Right atrium auricular region (tissue), 2 donors: Measurements from ENCODE around the gene RNASEH1. TPM values are rescaled to one million over a fixed set of nuclear protein-coding genes. Genes with fewer than 3 reads are reported as not detected.

Experiments
- DNase-seq: peaks from one replicate; pipeline ENCODE4 v3.0.0-alpha.2; 2019; ENCODE audit warnings: low spot score
- H3K27ac ChIP-seq, 2 donors: fragments of 200-600 bp; sonication (generic); 1 replicate in 1 of 2; 2 replicates in 1 of 2; pipeline ENCODE4 v1.5.1; 2016 to 2019
- H3K27me3 ChIP-seq, 2 donors: fragments of 200-600 bp; sonication (generic); one replicate each; pipeline versions ENCODE4 v1.5.1 to v1.6.0; 2017 to 2019
- H3K36me3 ChIP-seq: fragments of 200-600 bp; sonication (generic); one replicate; pipeline ENCODE4 v1.5.1; 2016
- H3K4me1 ChIP-seq, 2 donors: fragments of 200-600 bp; sonication (generic); one replicate each; pipeline versions ENCODE4 v1.5.1 to v1.6.0; 2017 to 2019
- H3K4me3 ChIP-seq, 2 donors: fragments of 200-600 bp; sonication (generic); 1 replicate in 1 of 2; 2 replicates in 1 of 2; pipeline ENCODE4 v1.5.1; 2017 to 2019; ENCODE audit warnings: mild to moderate bottlenecking in 1 of 2, moderate library complexity in 1 of 2
- H3K9me3 ChIP-seq, 2 donors: fragments of 200-600 bp; sonication (generic); one replicate each; pipeline ENCODE4 v1.5.1; 2019
- total RNA-seq, 2 donors: library from RNA; depleted of rRNA; stranded (reverse); fragments of >200 nt; gene quantifications; one replicate each; pipeline ENCODE4 v1.1.0, GENCODE V29; 2016
- TF ChIP-seq, protein P1 (sequence below), 2 donors: fragments of 200-600 bp; sonication (generic); IDR thresholded peaks; one replicate each; pipeline ENCODE4 v1.5.1; 2019; ENCODE audit warnings: antibody characterized with exemption in 2 of 2

RNASEH1 gene
- total RNA-seq, 2 donors from 2014 or later: 16.9 to 18.6 TPM

DNA sequence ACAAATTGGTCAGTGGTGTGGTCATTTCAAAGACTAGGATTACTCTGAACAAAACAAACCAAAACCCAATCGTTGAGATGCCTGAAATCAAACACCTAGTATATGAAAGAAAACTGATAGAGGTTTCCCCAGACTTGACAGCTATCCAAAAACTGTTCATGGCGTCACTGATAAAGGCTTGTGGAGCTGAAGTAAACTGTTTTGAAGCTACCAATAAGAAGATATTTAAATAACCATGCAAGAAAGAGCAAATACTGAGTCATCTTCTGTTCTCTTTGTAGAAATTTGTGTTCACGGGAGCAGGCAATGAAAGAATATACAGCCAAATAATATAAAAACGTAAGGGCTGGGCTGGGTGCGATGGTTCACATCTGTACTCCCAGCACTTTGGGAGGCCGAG is 29.3 kb upstream of the RNASEH1 start:
- Histone ChIP-seq H3K4me1 (peaks cover 0 to 16% of the 10 kb centered on the region in 2 donors), H3K27ac (peak overlapping the region in 1 of 2 donors; percentile 16), H3K4me3 (no peak overlapping the region), H3K36me3 (peaks cover 7% of the 10 kb centered on the region), H3K27me3 (no peaks in the 10 kb centered on the region), H3K9me3 (no peaks in the 10 kb centered on the region)
- no peak for DNase-seq
- TF ChIP-seq, protein P1, sequence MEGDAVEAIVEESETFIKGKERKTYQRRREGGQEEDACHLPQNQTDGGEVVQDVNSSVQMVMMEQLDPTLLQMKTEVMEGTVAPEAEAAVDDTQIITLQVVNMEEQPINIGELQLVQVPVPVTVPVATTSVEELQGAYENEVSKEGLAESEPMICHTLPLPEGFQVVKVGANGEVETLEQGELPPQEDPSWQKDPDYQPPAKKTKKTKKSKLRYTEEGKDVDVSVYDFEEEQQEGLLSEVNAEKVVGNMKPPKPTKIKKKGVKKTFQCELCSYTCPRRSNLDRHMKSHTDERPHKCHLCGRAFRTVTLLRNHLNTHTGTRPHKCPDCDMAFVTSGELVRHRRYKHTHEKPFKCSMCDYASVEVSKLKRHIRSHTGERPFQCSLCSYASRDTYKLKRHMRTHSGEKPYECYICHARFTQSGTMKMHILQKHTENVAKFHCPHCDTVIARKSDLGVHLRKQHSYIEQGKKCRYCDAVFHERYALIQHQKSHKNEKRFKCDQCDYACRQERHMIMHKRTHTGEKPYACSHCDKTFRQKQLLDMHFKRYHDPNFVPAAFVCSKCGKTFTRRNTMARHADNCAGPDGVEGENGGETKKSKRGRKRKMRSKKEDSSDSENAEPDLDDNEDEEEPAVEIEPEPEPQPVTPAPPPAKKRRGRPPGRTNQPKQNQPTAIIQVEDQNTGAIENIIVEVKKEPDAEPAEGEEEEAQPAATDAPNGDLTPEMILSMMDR (IDR thresholded peaks at IDR 0.05): no peak

DNA sequence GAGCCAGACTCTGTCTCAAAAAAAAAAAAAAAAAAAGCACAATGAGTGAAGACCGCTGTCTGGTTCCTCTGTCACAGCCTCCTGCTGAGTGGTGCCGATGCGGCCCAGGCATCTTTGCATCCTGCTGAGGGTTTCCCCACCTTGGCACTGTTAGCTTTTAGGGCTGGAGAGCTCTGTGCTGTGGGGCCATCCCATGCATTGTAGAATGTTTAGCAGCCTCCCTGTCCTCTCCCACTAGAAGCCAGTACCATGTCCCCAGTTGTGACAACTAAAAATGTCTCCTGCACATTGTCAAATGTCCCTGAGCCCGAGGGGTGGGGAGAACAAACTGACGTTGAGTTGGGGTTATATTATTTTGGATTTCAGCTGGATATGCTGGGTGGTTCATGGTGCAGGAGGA is 28.9 kb upstream of the RNASEH1 start:
- no peak for DNase-seq
- H3K27me3 ChIP-seq: no peaks in the 10 kb centered on the region
- peak overlapping the region in 1 of 2 donors; percentile 16 for H3K27ac ChIP-seq
- no peaks in the 10 kb centered on the region for H3K9me3 ChIP-seq
- TF ChIP-seq, protein P1 (IDR thresholded peaks at IDR 0.05): no peak
- no peak overlapping the region for H3K4me3 ChIP-seq
- H3K4me1 ChIP-seq: peaks cover 0 to 16% of the 10 kb centered on the region in 2 donors
- H3K36me3 ChIP-seq: peaks cover 11% of the 10 kb centered on the region

DNA sequence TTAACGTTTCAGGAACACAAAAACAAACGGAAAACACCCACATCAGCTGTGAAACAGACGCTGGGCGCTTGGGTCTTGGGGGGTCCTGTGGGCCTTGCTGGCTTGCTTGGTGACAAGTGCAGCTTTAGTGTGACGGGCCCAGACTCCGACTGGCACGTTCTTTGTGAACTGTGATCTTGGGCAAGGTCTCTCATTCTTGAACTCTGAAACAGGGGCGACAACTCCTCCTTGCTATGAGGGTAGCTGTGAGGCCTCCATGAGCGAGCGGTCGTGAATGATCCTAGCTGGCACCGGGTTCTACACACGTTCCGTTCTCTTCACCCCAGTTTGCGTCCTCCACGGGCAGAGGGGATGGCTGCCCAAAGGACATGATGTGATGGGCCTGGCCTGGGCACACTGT is 28.1 kb upstream of the RNASEH1 start:
- no peak for DNase-seq
- no peaks in the 10 kb centered on the region for H3K27me3 ChIP-seq
- H3K36me3 ChIP-seq: peaks cover 19% of the 10 kb centered on the region
- H3K4me3 ChIP-seq: no peak overlapping the region
- TF ChIP-seq, protein P1 (IDR thresholded peaks at IDR 0.05): no peak
- H3K27ac ChIP-seq: peak overlapping the region; percentile 76 to 83
- peaks cover 0 to 16% of the 10 kb centered on the region in 2 donors for H3K4me1 ChIP-seq
- H3K9me3 ChIP-seq: no peaks in the 10 kb centered on the region

DNA sequence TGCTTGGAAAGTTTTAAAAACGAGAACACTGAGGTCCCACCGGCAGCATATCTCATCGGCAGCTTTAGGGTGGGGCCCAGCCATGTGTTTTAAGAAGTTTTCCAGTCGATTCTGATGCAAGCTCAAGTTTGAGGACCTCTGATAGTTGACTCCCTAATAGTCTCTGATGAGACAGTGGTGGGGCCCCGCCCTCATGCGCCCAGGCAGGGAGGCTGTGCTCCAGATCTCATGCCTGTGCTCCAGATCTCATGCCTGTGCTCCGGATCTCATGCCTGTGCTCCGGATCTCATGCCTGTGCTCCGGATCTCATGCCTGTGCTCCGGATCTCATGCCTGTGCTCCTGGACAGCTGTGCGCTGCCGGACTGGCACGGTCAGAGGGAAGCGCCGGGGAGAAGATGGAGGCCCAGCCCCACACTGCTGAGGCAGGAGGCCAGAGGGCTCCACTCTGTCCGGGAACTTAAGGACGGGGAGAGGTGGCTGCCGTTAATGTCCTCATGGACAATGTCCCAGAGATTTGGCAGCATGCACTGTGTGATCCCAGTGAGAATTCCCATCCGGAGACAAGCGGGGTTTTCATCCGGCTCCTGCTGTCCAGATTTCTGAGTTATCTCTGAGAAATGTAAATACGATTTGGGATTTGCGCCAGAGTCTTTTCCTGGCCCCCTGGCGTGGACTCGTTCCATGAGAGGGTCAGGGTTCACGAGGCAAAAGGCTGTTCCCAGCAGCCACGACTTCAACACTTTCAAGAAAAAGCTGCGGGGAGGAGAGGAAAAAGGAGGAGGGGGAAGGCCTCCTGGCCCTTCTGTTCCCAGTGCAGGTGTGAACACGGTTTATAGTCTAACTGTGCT is 27.4 kb upstream of the RNASEH1 start:
- H3K4me3 ChIP-seq: peak overlapping the region in 1 of 2 donors; percentile 25
- H3K9me3 ChIP-seq: no peaks in the 10 kb centered on the region
- DNase-seq: peak; percentile 77
- H3K27me3 ChIP-seq: no peaks in the 10 kb centered on the region
- peaks cover 25% of the 10 kb centered on the region for H3K36me3 ChIP-seq
- H3K4me1 ChIP-seq: peaks cover 0 to 16% of the 10 kb centered on the region in 2 donors
- H3K27ac ChIP-seq: peak overlapping the region; percentile 76 to 83
- TF ChIP-seq, protein P1 (IDR thresholded peaks at IDR 0.05): peak in 1 of 2 donors; percentile 9

DNA sequence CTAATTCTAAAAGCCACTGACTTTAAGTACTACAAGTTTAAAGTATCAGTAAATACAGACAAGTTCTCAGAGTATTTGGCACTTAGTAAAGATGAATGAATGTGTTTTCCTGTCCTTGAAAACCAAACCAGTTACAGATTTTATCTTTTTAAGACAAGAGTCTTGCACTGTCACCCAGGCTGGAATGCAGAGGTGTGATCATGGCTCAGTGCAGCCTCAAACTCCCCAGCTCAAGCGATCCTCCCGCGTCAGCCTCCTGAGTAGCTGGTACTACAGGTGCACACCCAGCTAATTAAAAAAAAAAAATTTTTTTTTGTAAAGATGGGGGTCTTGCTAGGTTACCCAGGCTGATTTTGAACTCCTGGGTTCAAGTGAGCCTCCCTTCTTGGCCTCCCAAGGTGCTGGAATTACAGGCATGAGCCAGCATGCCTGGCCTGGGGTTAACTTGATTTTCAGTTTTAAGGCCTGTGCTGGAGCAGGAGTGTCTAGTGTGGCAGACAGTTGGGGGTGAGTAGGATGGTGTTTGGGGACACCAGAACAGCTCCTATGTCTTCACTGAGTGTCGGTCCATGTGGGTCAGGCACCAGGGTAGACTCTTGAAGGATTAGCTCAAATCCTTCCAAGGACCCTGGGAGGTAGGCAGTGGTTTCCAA is 26.6 kb upstream of the RNASEH1 start:
- no peaks in the 10 kb centered on the region for H3K9me3 ChIP-seq
- DNase-seq: no peak
- peaks cover 33% of the 10 kb centered on the region for H3K36me3 ChIP-seq
- H3K27me3 ChIP-seq: no peaks in the 10 kb centered on the region
- peak overlapping the region in 1 of 2 donors; percentile 25 for H3K4me3 ChIP-seq
- peaks cover 0 to 16% of the 10 kb centered on the region in 2 donors for H3K4me1 ChIP-seq
- TF ChIP-seq, protein P1 (IDR thresholded peaks at IDR 0.05): no peak
- peak overlapping the region; percentile 76 to 83 for H3K27ac ChIP-seq
